WERI-Rb-1 (cell line): ENCODE data around the gene PSAT1.

ENCODE experiments used
- DNase-seq: peaks from one replicate; pipeline ENCODE4 v3.0.0-alpha.2; 2020
- H3K27ac ChIP-seq: fragments of 250-450 bp; sonication (Bioruptor Pico); 2 replicates; pipeline ENCODE4 v1.5.1; 2020; ENCODE audit warnings: mild to moderate bottlenecking, moderate library complexity
- H3K27me3 ChIP-seq: fragments of 250-450 bp; sonication (Bioruptor Pico); 2 replicates; pipeline ENCODE4 v1.5.1; 2021; ENCODE audit warnings: mild to moderate bottlenecking, low read depth, moderate library complexity; ENCODE audit not compliant: insufficient read depth, severe bottlenecking
- H3K36me3 ChIP-seq: fragments of 250-450 bp; sonication (Bioruptor Pico); 2 replicates; pipeline ENCODE4 v1.5.1; 2020; ENCODE audit warnings: mild to moderate bottlenecking, moderate library complexity
- H3K4me3 ChIP-seq: 2 replicates; pipeline ENCODE4 v1.5.1; 2011; ENCODE audit warnings: low read depth, mild to moderate bottlenecking, control low read depth, low read length
- H3K9me3 ChIP-seq: fragments of 250-450 bp; sonication (Bioruptor Pico); 2 replicates; pipeline ENCODE4 v1.5.1; 2021; ENCODE audit warnings: mild to moderate bottlenecking, moderate library complexity; ENCODE audit not compliant: severe bottlenecking
- TF ChIP-seq, protein P1 (sequence below): IDR thresholded peaks from 2 replicates; pipeline ENCODE4 v1.5.1; 2011; ENCODE audit warnings: low read depth, mild to moderate bottlenecking, control low read depth, inconsistent platforms, low read length

The PSAT1 gene

DNA sequence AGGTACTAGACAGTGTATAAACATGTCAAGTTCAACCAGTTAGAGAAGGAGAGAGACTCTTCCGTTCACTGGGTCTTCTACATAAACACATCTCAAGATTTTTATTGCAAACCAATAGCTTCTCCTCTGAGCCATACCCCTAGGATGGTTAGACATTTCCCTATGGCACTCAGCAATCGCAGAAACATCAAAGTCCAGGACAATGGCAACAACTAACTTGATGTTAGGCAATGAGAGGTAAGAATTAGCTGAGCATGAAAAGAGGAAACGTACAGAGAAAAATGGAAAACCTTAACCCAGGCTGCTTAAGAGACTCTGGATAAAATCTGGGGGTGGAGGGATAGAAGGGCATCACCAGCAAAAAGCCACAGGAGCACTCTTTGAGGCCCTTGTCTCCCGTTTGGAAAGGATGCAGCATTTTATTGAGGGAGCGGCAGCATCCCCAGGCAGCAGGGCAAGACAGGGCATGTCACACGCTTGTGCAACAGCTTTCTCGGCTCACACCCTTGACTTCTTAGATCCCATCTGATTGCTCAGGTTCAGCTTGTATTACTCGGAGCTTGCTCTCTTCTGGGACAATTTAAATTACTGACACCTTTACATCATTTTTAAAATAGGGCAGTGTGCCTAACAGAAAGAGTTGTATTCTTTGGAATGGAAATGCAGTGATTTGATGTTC is 8.6 kb upstream of the PSAT1 start:
- no peaks in the 10 kb centered on the region for H3K9me3 ChIP-seq
- TF ChIP-seq, protein P1, sequence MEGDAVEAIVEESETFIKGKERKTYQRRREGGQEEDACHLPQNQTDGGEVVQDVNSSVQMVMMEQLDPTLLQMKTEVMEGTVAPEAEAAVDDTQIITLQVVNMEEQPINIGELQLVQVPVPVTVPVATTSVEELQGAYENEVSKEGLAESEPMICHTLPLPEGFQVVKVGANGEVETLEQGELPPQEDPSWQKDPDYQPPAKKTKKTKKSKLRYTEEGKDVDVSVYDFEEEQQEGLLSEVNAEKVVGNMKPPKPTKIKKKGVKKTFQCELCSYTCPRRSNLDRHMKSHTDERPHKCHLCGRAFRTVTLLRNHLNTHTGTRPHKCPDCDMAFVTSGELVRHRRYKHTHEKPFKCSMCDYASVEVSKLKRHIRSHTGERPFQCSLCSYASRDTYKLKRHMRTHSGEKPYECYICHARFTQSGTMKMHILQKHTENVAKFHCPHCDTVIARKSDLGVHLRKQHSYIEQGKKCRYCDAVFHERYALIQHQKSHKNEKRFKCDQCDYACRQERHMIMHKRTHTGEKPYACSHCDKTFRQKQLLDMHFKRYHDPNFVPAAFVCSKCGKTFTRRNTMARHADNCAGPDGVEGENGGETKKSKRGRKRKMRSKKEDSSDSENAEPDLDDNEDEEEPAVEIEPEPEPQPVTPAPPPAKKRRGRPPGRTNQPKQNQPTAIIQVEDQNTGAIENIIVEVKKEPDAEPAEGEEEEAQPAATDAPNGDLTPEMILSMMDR, result no peak
- H3K4me3 ChIP-seq, result no peak overlapping the region
- DNase-seq, result no peak
- no peaks in the 10 kb centered on the region for H3K36me3 ChIP-seq
- no peaks in the 10 kb centered on the region for H3K27me3 ChIP-seq
- H3K27ac ChIP-seq, result no peak overlapping the region

DNA sequence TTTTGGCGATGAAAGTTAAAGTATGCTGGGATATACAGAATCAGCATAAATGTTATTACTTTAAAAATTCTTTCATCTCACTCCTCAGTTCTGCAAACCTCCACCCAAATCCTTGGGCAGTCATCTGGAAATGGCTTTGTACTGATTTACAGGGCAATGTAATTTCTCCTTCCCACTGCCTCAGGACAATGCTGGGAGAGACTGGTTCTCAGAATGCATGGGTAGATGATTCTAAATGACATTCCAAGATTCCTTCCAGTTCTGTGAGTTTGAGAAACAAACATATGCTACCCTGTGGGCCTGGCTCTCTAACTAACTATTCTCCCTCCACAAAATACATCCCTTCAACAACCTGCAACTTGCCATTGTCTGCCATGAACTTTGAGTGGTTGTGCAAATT is 7.5 kb upstream of the PSAT1 start:
- H3K36me3 ChIP-seq, result no peaks in the 10 kb centered on the region
- H3K9me3 ChIP-seq, result no peaks in the 10 kb centered on the region
- no peaks in the 10 kb centered on the region for H3K27me3 ChIP-seq
- TF ChIP-seq, protein P1, result no peak
- no peak overlapping the region for H3K27ac ChIP-seq
- no peak overlapping the region for H3K4me3 ChIP-seq
- no peak for DNase-seq

DNA sequence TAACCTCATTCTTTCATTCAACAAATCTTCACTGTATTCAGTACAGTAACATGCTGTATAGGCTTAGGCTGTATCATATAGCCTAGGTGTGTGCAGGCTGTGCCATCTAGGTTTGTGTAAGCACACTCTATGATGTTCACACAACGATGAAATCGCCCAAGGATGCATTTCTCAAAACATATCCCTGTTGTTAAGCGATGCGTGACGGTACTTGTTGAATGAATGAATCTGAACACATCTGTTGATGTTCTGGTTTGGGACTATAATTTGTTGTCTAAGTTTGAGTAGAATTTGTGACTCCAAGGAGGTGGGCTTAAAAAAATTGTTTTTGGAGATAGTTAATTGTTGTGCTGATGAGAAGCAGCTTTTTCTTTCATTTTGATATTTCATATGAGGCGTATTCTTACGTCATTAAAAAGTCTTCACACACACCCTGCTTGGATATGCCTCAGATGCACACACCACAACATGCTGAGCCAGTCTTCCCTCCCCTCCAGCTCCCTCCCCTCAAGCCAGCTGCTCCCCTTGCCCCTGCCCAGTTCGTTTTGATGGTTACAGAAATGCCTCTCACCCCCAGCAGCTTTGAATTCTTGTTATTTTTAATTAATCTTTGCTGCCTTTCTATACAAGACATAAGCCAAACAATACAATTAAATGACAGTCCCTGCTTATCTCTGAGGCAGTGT is 5.5 kb upstream of the PSAT1 start:
- TF ChIP-seq, protein P1, result no peak
- DNase-seq, result no peak
- Histone ChIP-seq H3K4me3 (no peak overlapping the region), H3K27ac (no peak overlapping the region), H3K9me3 (no peaks in the 10 kb centered on the region), H3K27me3 (no peaks in the 10 kb centered on the region), H3K36me3 (no peaks in the 10 kb centered on the region)

DNA sequence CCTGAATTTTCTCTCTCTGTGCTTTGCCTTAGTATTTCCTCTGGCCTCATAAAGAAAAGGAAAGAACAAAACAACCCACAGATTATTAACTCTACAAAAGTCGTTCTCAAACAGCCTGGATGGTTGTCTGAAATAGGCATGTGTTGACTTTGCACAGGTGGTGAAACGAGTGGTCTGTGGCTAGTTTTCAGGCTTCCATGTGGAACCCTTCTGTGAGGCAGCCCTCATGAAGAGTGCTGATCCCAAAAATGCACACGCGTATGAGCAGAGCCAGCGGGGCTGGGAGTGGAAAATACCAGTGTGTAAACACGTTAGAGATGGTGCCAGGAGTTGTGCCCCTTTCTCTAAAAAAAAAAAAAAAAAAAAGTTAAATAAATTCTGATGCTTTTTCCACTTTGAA is 4.9 kb upstream of the PSAT1 start:
- DNase-seq, result no peak
- no peak overlapping the region for H3K27ac ChIP-seq
- no peaks in the 10 kb centered on the region for H3K9me3 ChIP-seq
- peaks cover 2% of the 10 kb centered on the region for H3K27me3 ChIP-seq
- no peak overlapping the region for H3K4me3 ChIP-seq
- TF ChIP-seq, protein P1, result no peak
- H3K36me3 ChIP-seq, result no peaks in the 10 kb centered on the region

DNA sequence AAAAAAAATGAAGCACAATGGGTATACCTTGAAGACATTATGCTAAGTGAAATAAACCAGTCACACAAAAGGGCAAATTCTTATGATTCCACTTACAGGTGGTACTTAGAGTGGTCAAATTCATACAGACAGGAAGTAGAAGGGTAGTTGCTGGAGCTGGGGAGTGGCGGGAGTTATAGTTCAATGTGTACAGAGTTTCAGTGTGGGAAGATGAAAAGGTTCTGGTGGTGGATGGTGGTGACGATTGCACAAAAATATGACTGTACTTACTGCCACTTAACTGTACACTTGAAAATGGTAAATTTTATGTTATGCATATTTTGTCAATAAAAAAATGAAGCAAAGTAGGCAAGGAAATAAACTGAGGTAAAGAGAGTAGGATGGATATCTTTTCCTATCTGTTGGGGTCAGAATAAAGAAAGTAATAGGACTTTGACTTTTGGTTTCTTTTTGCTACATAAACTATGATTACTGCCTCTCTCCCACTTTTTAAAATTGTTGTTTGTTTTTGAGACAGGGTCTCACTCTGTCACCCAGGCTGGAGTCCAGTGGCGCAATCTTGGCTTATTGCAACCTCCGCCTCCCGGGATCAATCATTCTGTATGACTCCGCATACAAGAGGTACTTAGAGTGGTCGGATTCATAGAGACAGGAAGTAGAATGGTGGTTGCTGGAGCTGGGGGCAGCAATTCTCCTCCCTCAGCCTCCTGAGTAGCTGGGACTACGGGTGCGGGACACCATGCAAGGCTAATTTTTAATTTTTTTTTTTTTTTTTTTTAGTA is 4.0 kb upstream of the PSAT1 start:
- no peak for DNase-seq
- no peaks in the 10 kb centered on the region for H3K36me3 ChIP-seq
- no peak overlapping the region for H3K4me3 ChIP-seq
- H3K9me3 ChIP-seq, result no peaks in the 10 kb centered on the region
- TF ChIP-seq, protein P1, result no peak
- peaks cover 9% of the 10 kb centered on the region for H3K27me3 ChIP-seq
- no peak overlapping the region for H3K27ac ChIP-seq
